Nephron progenitor cell (in vitro differentiated cells): Measurements from ENCODE around the gene GPR149.

Experiments
- DNase-seq: peaks from one replicate; pipeline ENCODE4 v3.0.0; 2021
- H3K27ac Mint-ChIP-seq: 2 replicates; pipeline ENCODE4 v1.8.0; 2021; ENCODE audit warnings: mild to moderate bottlenecking, moderate library complexity, mixed read lengths
- H3K27me3 Mint-ChIP-seq: 2 replicates; pipeline ENCODE4 v1.8.0; 2021; ENCODE audit warnings: mild to moderate bottlenecking, low read depth, mixed read lengths; ENCODE audit not compliant: poor library complexity
- H3K36me3 Mint-ChIP-seq: 2 replicates; pipeline ENCODE4 v1.8.0; 2021; ENCODE audit warnings: low read depth, mixed read lengths
- H3K4me1 Mint-ChIP-seq: 2 replicates; pipeline ENCODE4 v1.8.0; 2021; ENCODE audit warnings: mixed read lengths
- H3K4me3 Mint-ChIP-seq: 2 replicates; pipeline ENCODE4 v1.8.0; 2021; ENCODE audit warnings: mild to moderate bottlenecking, moderate library complexity, mixed read lengths
- H3K9me3 Mint-ChIP-seq: 2 replicates; pipeline ENCODE4 v1.8.0; 2021; ENCODE audit warnings: mild to moderate bottlenecking, moderate library complexity, mixed read lengths
- TF ChIP-seq, protein P1 (sequence below): fragments of 200-600 bp; sonication (generic); IDR thresholded peaks from 2 replicates; pipeline ENCODE4 v1.5.0; 2021; ENCODE audit warnings: antibody characterized with exemption

GPR149 gene

DNA sequence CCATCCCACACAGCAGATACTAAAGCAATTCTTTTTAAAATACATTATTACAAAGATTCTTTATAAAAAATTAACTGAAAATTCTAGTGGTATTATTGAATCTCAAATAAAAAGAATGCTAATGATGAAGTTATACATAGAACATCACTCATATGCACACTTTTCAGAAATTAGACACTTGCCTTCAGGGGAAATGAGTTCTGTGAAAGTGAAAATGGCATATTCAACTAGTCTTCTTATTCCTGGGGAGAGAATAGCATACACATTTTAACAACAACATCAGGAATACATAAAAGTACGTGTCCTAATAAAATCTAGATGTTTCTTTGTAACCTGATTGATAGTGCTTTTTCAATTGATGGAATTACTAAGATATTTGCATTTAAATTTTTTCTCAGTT lies 68.9 kb downstream of the GPR149 start:
- TF ChIP-seq, protein P1, sequence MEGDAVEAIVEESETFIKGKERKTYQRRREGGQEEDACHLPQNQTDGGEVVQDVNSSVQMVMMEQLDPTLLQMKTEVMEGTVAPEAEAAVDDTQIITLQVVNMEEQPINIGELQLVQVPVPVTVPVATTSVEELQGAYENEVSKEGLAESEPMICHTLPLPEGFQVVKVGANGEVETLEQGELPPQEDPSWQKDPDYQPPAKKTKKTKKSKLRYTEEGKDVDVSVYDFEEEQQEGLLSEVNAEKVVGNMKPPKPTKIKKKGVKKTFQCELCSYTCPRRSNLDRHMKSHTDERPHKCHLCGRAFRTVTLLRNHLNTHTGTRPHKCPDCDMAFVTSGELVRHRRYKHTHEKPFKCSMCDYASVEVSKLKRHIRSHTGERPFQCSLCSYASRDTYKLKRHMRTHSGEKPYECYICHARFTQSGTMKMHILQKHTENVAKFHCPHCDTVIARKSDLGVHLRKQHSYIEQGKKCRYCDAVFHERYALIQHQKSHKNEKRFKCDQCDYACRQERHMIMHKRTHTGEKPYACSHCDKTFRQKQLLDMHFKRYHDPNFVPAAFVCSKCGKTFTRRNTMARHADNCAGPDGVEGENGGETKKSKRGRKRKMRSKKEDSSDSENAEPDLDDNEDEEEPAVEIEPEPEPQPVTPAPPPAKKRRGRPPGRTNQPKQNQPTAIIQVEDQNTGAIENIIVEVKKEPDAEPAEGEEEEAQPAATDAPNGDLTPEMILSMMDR, result no peak
- Mint-ChIP-seq H3K27ac (no peak overlapping the region), H3K9me3 (peaks cover 14% of the 10 kb centered on the region), H3K4me1 (no peaks in the 10 kb centered on the region), H3K36me3 (no peaks in the 10 kb centered on the region), H3K27me3 (peaks cover 3% of the 10 kb centered on the region), H3K4me3 (no peak overlapping the region)
- DNase-seq, result no peak

DNA sequence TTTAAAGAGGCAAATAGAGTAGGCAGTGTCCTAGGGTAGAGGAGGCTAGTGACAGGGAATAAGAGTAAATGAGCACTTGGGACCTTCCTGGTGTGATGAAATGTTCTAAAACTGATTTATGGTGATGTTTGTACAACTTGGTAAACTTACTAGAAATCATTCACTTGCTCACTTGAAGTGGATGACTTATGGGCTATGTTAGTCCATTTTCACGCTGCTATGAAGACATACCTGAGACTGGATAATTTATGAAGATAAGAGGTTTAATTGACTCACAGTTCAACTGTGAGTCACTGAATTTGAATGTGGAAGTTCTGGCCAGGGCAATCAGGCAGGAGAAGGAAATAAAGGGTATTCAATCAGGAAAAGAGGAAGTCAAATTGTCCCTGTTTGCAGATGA lies 74.0 kb downstream of the GPR149 start:
- peaks cover 4% of the 10 kb centered on the region for H3K27me3 Mint-ChIP-seq
- no peak overlapping the region for H3K4me3 Mint-ChIP-seq
- DNase-seq, result no peak
- no peaks in the 10 kb centered on the region for H3K9me3 Mint-ChIP-seq
- no peaks in the 10 kb centered on the region for H3K36me3 Mint-ChIP-seq
- H3K27ac Mint-ChIP-seq, result no peak overlapping the region
- TF ChIP-seq, protein P1, result no peak
- no peaks in the 10 kb centered on the region for H3K4me1 Mint-ChIP-seq

DNA sequence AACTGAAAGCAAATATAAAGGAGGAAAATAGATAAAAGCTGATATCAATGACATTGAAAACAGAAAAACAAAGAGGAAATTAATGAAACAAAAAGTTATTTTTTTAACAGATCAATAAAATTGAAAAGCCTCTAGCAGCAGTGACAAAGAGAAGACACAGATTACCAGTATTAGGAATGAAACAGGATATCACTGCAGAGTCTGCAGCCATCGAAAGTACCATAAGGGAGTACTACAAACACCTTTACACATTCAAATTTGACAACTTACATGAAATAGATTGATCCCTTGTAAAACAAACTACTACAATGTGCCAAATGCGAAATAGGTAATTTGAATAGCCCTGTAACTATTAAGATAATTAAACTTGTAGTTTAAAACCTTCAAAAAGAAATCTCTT lies 80.8 kb downstream of the GPR149 start:
- Mint-ChIP-seq H3K27ac (no peak overlapping the region), H3K27me3 (peaks cover 4% of the 10 kb centered on the region), H3K4me1 (no peaks in the 10 kb centered on the region), H3K36me3 (no peaks in the 10 kb centered on the region), H3K9me3 (no peaks in the 10 kb centered on the region), H3K4me3 (no peak overlapping the region)
- TF ChIP-seq, protein P1, result no peak
- DNase-seq, result no peak

DNA sequence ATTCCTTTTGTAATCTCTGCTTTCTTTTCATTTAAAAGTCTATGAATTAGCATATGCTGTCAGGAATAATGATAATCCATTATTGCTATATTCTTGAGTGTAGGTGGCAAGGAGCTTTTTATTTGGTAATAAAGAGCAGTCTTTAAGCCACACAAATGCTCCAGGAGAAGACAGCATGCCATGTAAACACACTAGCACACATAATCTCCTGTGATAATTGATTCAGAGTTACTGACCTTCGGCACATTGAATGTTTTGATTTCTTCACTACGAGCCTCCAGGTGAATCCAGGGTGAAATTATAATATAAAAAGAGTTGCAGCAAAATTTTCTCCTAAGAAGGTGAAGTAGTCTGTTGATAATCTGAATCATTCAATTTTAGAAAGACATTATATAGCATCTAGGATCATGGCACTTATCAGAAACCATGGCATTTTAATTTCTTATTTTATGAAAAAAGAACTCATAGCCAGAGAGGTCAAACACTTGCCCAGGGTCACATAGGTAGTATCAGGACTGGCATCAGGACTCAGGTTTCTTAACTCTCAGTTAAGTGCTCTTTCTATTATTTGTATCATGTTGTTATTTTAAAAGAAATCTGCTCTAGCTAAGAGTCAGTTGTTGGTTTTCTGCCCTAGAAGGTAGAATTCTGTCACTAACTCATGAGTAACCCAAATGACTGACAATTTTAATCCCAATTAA lies 84.4 kb downstream of the GPR149 start:
- no peak for DNase-seq
- Mint-ChIP-seq H3K4me1 (no peaks in the 10 kb centered on the region), H3K27ac (no peak overlapping the region), H3K9me3 (no peaks in the 10 kb centered on the region), H3K27me3 (no peaks in the 10 kb centered on the region), H3K4me3 (no peak overlapping the region), H3K36me3 (no peaks in the 10 kb centered on the region)
- TF ChIP-seq, protein P1, result no peak

DNA sequence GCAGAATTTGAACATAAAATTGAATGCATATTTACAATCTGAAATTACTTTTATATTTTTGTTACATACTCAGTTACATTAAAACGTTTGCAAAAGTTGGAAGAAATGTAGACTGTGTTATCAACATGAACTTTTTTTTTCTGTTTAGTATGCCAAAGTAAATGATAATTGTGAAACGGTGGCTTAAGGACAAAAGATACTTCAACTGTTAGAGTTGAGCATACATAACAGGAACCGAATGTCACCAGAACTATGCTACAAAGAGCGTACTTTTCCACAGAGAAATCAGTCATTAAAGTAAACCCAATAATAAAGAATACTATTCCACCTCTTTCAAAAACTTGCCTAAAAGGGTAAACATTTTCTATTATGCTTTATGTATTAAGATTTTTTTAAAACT lies 91.4 kb downstream of the GPR149 start:
- H3K4me3 Mint-ChIP-seq, result no peak overlapping the region
- TF ChIP-seq, protein P1, result no peak
- no peak for DNase-seq
- H3K9me3 Mint-ChIP-seq, result no peaks in the 10 kb centered on the region
- H3K27me3 Mint-ChIP-seq, result no peaks in the 10 kb centered on the region
- H3K36me3 Mint-ChIP-seq, result no peaks in the 10 kb centered on the region
- no peaks in the 10 kb centered on the region for H3K4me1 Mint-ChIP-seq
- H3K27ac Mint-ChIP-seq, result no peak overlapping the region

DNA sequence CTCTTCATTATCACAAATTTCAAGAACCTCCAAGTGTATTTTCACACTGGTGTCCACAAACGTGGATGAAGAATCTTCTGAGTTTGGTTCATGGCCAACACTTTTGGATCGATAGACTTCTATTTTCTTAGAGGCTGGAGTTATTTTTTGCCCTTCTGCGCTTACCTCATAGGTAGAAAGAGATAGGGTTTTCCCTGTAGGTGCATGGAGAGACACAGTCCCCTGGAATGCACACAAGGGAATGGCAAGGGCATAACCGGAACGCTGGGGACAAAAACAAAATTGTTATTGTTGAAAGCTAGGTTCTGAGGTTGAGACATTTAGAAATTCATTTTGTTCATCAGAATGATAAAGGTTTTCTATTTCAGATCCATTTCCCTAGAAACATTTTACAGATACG lies 92.0 kb downstream of the GPR149 start:
- H3K27ac Mint-ChIP-seq, result no peak overlapping the region
- DNase-seq, result no peak
- no peaks in the 10 kb centered on the region for H3K27me3 Mint-ChIP-seq
- H3K4me1 Mint-ChIP-seq, result no peaks in the 10 kb centered on the region
- no peaks in the 10 kb centered on the region for H3K9me3 Mint-ChIP-seq
- H3K4me3 Mint-ChIP-seq, result no peak overlapping the region
- no peaks in the 10 kb centered on the region for H3K36me3 Mint-ChIP-seq
- TF ChIP-seq, protein P1, result no peak
